Activated CD4-positive, alpha-beta T cell treated with anti-CD3 and anti-CD28 coated beads, Interleukin-10, Interleukin-2, amounts not matched to agents 100 ng/mL and 50 ng/mL, durations not matched to agents 16 hours and 8 hours (primary cell): Measurements from ENCODE around the gene RHBDL2.
"Not testable (repeated sequence)": the region's sequence is repeated elsewhere in the genome, so short reads cannot be mapped to it uniquely, and the experiment has no call there.

Source experiments
- DNase-seq: peaks from one replicate; pipeline ENCODE4 v3.0.0-alpha.2; 2020

RHBDL2 gene

DNA sequence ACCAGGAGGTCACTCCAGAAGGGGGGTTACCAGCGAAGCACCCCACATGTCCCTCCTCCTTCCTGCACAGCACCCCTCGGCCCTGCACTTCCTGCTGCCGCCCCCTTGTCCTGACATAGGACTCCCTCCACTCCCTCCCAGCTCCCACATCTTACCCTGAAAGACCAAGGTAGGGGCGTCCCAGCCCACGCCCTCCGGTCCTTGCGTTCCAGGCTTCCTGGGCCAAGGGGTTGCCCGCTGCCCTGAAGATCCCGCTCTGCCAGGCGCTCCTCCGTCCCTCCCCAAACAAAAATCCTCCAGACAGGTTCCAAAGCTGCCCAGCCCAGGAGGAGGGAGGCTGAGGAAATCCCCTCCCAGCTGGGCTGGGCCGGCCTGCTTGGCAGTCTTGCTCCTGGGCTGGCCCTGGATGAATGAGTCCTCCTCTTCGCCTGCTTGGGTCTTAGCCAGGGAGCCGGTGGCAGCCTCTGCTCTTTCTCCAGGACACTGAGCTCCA lies at the start of gene RHBDL2:
Gene RHBDL2, minus strand, starts transcription at position 304 of the 493 bp plus-strand sequence. CDS start 22,618 bp downstream, outside the sequence.
- no peak for DNase-seq

DNA sequence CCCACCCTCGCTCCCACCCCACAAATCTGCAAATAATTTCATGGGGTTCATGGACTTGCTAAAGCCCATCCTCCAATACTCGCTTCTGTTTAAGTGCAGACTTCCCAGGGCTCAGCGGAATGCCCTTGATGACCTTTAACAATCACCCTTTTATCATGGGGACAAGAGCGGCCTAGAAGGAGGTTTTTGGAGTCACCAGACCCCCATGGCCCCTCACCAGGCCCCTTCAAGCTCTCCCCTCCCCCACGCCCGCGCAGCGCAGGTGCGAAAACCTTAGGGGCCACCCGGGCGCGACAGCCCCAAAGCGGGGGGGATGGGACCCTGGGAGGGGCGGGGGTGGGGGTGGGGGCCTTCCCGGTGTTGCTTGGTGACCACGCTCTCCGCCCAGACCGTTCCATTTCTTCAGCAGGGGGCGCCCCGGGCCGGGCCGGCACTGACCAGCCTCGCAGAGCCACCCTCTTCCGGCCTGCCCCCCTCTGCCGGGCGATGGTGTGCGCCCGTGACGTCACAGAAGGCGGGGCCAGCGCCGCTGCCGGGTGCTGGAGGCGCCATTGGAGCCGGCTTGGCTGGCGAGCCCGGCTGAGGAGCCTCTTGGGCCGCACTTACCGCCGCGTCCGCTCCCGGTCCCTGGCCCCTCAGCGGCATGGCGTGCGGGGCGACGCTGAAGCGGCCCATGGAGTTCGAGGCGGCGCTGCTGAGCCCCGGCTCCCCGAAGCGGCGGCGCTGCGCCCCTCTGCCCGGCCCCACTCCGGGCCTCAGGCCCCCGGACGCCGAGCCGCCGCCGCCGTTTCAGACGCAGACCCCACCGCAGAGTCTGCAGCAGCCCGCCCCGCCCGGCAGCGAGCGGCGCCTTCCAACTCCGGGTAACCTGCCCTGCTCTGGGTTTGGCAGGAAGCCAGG lies 49.4 kb upstream of the RHBDL2 start, which contains the start of gene AKIRIN1:
Gene AKIRIN1, plus strand, starts transcription at position 539 of the 900 bp plus-strand sequence. Its CDS starts 105 bp downstream, at position 644.
- peak; percentile 100 for DNase-seq

GRCh38 chr1:38990386-38990737 lies 48.7 kb upstream of the RHBDL2 start:
- no peak for DNase-seq

DNA sequence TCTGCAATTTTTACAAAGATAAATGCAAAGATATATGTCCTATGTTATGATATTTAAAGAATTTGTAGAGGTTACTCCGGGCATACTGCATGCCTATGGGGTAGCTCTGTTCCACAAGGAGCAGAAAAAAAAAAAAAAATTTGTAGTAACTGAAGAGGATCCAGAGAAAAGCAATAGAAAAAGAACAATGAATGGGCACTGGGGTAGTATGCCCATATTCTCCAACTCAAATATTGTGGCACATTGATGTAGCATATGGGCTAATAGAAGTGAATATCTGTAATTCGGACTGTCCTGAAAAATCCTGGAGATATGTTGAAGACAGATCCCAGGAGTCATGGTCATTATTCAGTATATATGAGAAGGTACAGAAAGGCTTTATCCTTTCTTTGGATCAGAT lies 48.3 kb upstream of the RHBDL2 start:
- DNase-seq, result no peak

GRCh38 chr1:38979380-38979779 lies 37.8 kb upstream of the RHBDL2 start:
- DNase-seq, result not testable (repeated sequence)

DNA sequence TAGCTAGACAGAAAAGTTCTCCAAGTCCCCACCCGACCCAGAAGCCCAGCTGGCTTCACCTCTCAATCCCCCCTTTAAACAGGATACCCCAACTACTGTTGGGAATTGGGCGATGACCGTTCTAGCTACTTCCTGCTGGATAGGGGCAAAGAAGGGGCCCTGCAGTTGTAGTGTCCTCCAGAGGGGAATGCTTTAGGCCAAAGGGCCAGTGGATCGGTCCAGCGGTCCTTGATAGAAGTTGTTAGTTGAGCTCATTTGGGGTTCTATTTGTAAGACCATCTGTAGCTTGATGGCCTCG lies 36.6 kb upstream of the RHBDL2 start:
- not testable (repeated sequence) for DNase-seq

DNA sequence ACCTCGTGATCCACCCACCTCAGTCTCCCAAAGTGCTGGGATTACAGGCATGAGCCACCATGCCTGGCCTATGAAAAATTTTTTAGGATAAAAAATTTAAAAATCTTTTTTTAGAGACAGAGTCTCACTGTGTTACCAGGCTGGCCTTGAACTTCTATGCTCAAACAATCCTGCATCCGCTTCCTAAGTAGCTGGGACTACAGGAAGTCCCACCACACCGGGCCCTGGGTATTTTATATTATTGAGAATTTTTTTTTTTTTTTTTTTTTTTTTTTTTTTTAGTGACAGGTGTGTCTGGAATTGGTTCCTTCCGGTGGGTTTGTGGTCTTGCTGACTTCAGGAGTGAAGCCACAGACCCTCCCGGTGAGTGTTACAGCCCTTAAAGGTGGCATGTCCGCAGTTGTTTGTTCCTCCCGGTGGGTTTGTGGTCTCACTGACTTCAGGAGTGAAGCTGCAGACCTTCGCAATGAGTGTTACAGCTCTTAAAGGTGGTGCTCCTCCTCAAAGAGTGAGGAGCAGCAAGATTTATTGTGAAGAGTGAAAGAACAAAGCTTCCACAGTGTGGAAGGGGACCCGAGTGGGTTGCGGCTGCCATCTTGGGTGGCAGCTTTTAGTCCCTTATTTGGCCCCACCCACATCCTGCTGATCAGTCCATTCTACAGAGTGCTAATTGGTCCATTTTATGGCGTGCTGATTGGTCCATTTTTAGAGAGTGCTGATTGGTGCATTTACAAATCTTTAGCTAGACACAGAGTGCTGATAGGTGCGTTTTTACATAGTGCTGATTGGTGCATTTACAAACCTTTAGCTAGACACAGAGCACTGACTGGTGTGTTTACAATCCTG lies 36.0 kb upstream of the RHBDL2 start:
- peak; percentile 64 for DNase-seq

DNA sequence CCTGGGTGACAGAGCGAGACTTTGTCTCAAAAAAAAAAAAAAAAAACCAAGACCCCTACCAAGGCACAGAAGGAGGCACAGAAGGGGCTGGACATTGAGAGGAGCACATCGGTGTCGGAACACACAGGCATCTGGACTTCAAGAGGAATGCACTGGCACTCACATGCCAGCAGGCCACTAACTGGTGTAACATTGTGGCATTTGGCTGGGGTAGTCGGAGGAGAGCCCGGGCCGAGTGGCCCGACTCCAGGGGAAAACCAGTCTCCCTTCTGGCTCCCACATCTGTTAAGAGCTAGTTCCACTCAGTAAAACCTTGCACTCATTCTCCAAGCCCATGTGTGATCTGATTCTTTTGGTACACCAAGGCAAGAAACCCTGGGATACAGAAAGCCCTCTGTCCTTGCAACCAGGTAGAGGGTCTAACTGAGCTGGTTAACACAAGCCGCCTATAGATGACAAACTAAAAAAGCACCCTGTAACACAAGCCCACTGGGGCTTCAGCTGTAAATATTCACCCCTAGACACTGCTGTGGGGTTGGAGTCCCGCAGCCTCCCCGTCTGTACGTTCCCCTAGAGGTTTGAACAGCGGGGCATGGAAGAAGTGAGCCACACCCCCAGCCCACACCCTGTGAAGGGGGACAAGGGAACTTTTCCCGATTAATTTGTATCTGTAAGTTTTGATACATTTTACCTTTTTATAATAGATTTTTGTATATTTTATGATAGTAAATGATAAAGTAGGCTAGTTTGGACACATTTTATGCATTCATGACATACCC lies 32.2 kb upstream of the RHBDL2 start:
- DNase-seq, result no peak

- DNase-seq, result not testable (repeated sequence)
Observed at GRCh38 chr1:38973145-38973544, 31.5 kb upstream of the RHBDL2 start.

DNA sequence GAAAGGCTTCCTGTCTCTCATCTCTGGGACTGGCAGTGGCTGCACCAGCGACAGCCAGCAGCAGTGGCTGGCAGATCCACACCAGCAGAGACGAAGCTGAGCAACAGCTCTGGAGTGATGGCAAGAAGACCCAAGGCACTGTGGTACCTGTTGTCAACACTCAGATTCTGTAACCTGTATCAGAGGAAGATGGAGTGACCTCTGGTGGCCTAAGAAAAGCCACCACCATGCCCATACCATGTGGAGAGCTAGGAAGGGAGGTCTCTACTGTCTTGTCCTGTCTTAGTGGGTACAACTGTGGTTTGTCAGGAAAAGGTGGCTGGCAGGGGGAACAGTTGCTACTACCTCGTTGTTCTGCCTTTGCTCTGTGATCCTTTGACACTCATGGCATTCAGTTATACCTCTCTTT lies 22.5 kb upstream of the RHBDL2 start:
- DNase-seq, result peak; percentile 34

DNA sequence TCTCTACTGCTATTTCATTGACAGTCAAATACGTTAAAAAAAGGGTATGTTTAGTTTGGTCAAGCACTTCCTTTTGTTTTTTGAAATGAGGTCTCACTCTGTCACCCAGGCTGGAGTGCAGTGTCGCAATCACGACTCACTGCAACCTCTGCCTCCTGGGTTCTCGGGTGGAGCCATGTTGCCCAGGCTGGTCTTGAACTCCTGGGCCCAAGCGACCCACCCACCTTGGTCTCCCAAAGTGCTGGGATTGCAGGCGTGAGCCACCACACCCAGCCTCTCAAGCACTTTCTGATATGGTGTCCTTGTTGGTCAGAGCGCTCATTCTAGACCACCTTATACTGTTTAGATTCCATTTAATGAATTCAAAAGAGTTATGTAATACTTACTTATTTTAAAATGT lies 20.9 kb upstream of the RHBDL2 start:
- DNase-seq, result peak; percentile 22

- no peak for DNase-seq
Observed at GRCh38 chr1:38962113-38962512, 20.5 kb upstream of the RHBDL2 start.

GRCh38 chr1:38958967-38959366 lies 17.3 kb upstream of the RHBDL2 start:
- no peak for DNase-seq

GRCh38 chr1:38953433-38953860 lies 11.8 kb upstream of the RHBDL2 start:
- peak; percentile 24 for DNase-seq

GRCh38 chr1:38950553-38950952 lies 8.9 kb upstream of the RHBDL2 start:
- DNase-seq, result no peak

GRCh38 chr1:38944547-38944946 lies 2.9 kb upstream of the RHBDL2 start:
- DNase-seq, result no peak

GRCh38 chr1:38942664-38943428 lies 1.2 kb upstream of the RHBDL2 start:
- DNase-seq, result no peak

DNA sequence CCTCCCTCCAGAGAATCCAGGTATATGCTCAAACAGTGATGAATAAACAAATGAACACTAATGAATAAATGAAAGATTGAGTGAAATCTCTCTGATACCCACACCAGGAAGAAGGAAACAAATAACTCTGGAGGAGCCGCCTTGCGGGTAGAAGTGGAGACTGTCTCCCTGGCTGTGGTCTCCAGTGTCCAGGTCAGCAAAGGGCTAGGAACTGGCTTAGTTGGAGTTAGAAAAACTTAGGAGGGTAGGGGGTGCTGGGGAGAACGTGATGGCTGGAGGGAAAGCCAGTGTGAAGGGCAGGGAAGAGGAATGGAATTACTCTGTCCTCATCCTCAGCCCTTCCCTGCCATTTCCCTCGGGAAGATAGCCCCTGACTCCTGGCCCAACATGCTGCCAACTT lies 537 bp downstream of the RHBDL2 start:
- DNase-seq, result no peak

DNA sequence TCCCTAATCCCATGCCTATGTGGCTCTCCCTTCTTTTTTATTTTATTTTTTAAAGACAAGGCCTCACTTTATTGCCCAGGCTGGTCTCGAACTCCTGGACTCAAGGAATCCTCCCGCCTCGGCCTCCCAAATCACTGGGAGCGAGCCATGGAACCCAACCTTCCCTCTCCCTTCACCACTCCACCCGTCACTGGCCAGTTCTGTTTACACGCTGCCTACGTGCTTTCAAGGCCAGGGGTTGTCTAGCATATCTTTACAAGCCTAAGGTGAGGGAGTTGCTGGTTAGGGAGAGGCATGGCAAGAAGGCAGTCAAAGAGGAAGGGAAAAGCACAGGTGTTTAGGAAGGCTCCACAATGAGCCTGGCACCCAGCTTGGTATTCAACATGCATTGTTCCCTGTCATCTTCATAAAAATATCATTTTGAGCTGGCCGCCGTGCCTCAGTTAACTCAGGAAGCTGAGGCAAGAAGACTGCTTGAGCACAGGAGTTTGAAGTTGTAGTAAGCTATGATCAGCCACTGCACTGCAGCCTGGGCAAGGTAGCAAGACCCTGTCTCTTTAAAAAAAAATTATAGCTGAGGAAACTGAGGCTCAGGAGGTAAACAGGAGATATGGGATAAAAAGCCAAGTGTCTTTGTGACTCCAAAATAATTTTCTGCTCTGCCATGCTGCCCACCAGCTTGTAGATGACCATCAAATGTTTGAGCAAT lies 1.1 kb downstream of the RHBDL2 start:
- DNase-seq, result no peak

DNA sequence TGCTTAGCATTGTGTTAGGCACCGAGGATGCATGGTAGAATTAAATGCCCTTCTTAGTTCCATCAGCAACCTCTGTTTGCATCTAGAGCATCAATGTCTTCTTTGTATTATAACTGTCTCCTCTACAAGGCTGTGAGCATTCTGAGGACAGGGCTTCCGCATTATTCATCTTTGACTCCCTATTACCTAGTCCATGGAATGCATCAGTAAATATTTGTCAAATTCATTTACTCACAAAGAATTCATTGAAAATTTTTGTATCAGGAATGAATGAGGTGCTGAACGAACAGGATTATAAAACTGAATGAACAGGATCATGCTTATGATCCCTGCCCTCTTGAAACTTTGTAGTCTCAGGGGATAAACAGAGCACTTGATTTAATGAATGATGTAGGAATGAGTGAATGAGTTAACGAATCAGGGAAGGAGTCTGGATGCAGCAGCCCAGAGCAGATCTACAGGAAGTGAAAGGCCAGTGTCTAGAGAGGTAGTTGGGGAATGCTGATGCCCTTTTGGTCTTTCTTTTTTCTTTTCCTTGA lies 2.8 kb downstream of the RHBDL2 start:
- DNase-seq, result no peak

- DNase-seq, result peak; percentile 72
Observed at GRCh38 chr1:38932571-38932970, 9.1 kb downstream of the RHBDL2 start.
